Ishikawa (cell line): ENCODE measurements around the gene NCBP1.

Experiments used
- CEBPB ChIP-seq: IDR thresholded peaks from 2 replicates; pipeline ENCODE4 v1.6.1; 2012
- CREB1 ChIP-seq: IDR thresholded peaks from 2 replicates; pipeline ENCODE4 v1.6.1; 2012; ENCODE audit warnings: low read depth
- EP300 ChIP-seq: IDR thresholded peaks from 2 replicates; pipeline ENCODE4 v1.6.1; 2012; ENCODE audit warnings: borderline replicate concordance
- FOXM1 ChIP-seq: IDR thresholded peaks from 2 replicates; pipeline ENCODE4 v1.6.1; 2012; ENCODE audit warnings: low read depth, borderline replicate concordance
- NFIC ChIP-seq: IDR thresholded peaks from 2 replicates; pipeline ENCODE4 v1.6.1; 2012
- TAF1 ChIP-seq: IDR thresholded peaks from 2 replicates; pipeline ENCODE4 v1.6.1; 2012; ENCODE audit warnings: low read depth, mild to moderate bottlenecking
- TCF12 ChIP-seq: IDR thresholded peaks from 2 replicates; pipeline ENCODE4 v1.6.1; 2012; ENCODE audit warnings: low read depth
- TEAD4 ChIP-seq: IDR thresholded peaks from 2 replicates; pipeline ENCODE4 v1.6.1; 2012
- YY1 ChIP-seq: IDR thresholded peaks from 2 replicates; pipeline ENCODE4 v1.6.1; 2012; ENCODE audit warnings: low read depth
- ZBTB7A ChIP-seq: IDR thresholded peaks from 2 replicates; pipeline ENCODE4 v1.6.1; 2012; ENCODE audit warnings: low read depth
- TF ChIP-seq, protein P1 (sequence below): IDR thresholded peaks from 2 replicates; pipeline ENCODE4 v1.6.1; 2012
- TF ChIP-seq, protein P2 (sequence below): IDR thresholded peaks from 2 replicates; pipeline ENCODE4 v1.6.1; 2012; ENCODE audit warnings: low read depth, mild to moderate bottlenecking

DNA sequence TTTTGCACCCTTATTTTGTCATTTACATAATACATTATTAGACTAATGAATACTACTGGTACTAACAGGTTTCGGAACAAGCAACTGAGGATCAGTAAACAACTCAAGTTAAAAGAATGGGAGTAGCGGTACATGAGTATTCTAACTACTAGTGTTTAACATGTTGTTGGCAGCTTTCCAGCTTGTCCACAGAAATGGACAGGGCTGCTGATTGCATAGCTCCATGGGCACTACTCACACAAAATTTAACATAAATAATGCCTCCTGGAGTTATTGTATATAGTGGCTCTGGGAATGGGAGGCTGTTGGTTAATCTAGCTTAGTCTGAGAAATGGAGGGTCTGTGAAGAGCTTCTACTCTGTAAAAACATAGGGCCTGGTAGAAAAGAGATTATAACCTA lies 6.7 kb downstream of the NCBP1 start:
- TF ChIP-seq TCF12 (no peak), EP300 (no peak), YY1 (no peak), CEBPB (no peak), CREB1 (no peak), TEAD4 (no peak), NFIC (no peak), TAF1 (no peak), FOXM1 (no peak), ZBTB7A (no peak)
- TF ChIP-seq, protein P1, sequence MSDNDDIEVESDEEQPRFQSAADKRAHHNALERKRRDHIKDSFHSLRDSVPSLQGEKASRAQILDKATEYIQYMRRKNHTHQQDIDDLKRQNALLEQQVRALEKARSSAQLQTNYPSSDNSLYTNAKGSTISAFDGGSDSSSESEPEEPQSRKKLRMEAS, result no peak
- TF ChIP-seq, protein P2, sequence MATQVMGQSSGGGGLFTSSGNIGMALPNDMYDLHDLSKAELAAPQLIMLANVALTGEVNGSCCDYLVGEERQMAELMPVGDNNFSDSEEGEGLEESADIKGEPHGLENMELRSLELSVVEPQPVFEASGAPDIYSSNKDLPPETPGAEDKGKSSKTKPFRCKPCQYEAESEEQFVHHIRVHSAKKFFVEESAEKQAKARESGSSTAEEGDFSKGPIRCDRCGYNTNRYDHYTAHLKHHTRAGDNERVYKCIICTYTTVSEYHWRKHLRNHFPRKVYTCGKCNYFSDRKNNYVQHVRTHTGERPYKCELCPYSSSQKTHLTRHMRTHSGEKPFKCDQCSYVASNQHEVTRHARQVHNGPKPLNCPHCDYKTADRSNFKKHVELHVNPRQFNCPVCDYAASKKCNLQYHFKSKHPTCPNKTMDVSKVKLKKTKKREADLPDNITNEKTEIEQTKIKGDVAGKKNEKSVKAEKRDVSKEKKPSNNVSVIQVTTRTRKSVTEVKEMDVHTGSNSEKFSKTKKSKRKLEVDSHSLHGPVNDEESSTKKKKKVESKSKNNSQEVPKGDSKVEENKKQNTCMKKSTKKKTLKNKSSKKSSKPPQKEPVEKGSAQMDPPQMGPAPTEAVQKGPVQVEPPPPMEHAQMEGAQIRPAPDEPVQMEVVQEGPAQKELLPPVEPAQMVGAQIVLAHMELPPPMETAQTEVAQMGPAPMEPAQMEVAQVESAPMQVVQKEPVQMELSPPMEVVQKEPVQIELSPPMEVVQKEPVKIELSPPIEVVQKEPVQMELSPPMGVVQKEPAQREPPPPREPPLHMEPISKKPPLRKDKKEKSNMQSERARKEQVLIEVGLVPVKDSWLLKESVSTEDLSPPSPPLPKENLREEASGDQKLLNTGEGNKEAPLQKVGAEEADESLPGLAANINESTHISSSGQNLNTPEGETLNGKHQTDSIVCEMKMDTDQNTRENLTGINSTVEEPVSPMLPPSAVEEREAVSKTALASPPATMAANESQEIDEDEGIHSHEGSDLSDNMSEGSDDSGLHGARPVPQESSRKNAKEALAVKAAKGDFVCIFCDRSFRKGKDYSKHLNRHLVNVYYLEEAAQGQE, result no peak
